Right lobe of liver (tissue), 6 donors: ENCODE data around the gene RB1. TPM values are rescaled to one million over a fixed set of nuclear protein-coding genes. Genes with fewer than 3 reads are reported as not detected.
"Not testable (repeated sequence)": the region's sequence is repeated elsewhere in the genome, so short reads cannot be mapped to it uniquely, and the experiment has no call there.

ENCODE experiments used
- ATAC-seq, 4 donors: fragments of 200-7000 bp; cut with Tn5 transposase; one replicate each; pipeline ENCODE4 v1.9.1; 2020; ENCODE audit warnings: mild to moderate bottlenecking in 4 of 4, moderate library complexity in 4 of 4
- DNase-seq, 3 donors: peaks; one replicate each; pipeline ENCODE4 v3.0.0-alpha.2; 2020
- H3K27ac ChIP-seq, 3 donors: fragments of 200-600 bp; one replicate each; pipeline ENCODE4 v1.8.0; 2022
- H3K27me3 ChIP-seq, 2 donors: fragments of 200-600 bp; one replicate each; pipeline ENCODE4 v1.8.0; 2022
- H3K36me3 ChIP-seq, 4 donors: fragments of 200-600 bp; sonication (generic) in 1 of 4; one replicate each; pipeline versions ENCODE4 v1.5.1 to v1.8.0; 2017 to 2022; ENCODE audit warnings: control low read depth in 1 of 4
- H3K4me1 ChIP-seq, 4 donors: fragments of 200-600 bp; sonication (generic) in 1 of 4; one replicate each; pipeline versions ENCODE4 v1.5.1 to v1.8.0; 2017 to 2022; ENCODE audit warnings: control low read depth in 1 of 4
- H3K4me3 ChIP-seq, 3 donors: fragments of 200-600 bp; one replicate each; pipeline ENCODE4 v1.8.0; 2022
- H3K9me3 ChIP-seq, 4 donors: fragments of 200-600 bp; sonication (generic) in 1 of 4; one replicate each; pipeline versions ENCODE4 v1.5.1 to v1.8.0; 2017 to 2022; ENCODE audit warnings: control low read depth in 1 of 4
- CTCF ChIP-seq, 4 donors: fragments of 200-600 bp in 3 of 4; fragments of 450-650 bp in 1 of 4; IDR thresholded peaks; one replicate each; pipeline versions ENCODE4 v1.5.1 to v1.8.0; 2016 to 2022; ENCODE audit warnings: antibody characterized with exemption in 4 of 4, mild to moderate bottlenecking in 2 of 4
- POLR2A ChIP-seq: fragments of 450-650 bp; IDR thresholded peaks from one replicate; pipeline ENCODE4 v1.6.1; 2017; ENCODE audit warnings: antibody characterized with exemption, mild to moderate bottlenecking
- WGBS: methylation state at CpG from one replicate; pipeline ENCODE4 v1.1.6; 2018; ENCODE audit warnings: low coverage, low lambda C conversion rate; ENCODE audit not compliant: insufficient coverage; ENCODE audit errors: missing lambda C conversion rate; 5-methylcytosine and 5-hydroxymethylcytosine counted together
- intact Hi-C, 2 donors: fragments of 100-400 bp; cut with DNase I; formaldehyde crosslinking; loops; one replicate each; pipeline versions ENCODE4 v1.11.2 to v1.14.1; 2022
- total RNA-seq, 6 experiments: library from RNA; depleted of rRNA in 2 of 6; stranded (reverse); fragments of >200 nt in 2 of 6; fragmentation: NEBNext Ultra II Directional in 3 of 6; extraction: Animal tissue kit (Norgen Biotek cat#: 25700) in 3 of 6; gene quantifications; one replicate each; pipeline versions ENCODE4 v1.1.0 to v1.2.4, GENCODE V29; 2016 to 2023
- donor health status: DM: no; HTN: yes; CAD: no.
- donor health status: DM: no; HTN: no; CAD: no.
- donor health status: DM: no; HTN: no; CAD: no.
- donor health status: DM: no; HTN: yes; CAD: no.
- donor health status: DM: no; HTN: yes; CAD: no.

RB1 gene
- total RNA-seq, 6 experiments from 2014 or later: 6.2 to 19.4 (median 12.3) TPM

DNA sequence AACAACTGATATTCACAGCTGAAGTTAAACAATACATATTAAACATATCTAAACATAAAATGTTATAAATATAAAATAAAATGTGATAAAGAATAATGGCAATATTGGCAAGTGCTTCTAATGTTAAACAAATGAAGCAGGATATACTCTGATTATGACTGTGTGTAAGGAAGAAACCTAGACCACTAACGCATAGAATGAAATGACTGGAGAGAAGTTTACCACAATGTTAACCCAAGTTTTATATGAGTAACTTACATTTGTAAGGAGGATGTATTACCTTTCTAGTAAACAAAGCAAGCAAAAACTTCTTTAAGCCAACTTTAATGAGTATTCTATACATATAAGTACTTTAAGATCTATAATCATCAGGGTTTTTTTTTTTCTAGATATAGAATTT is 43.0 kb downstream of the RB1 start:
- Histone ChIP-seq H3K9me3 (no peaks in the 10 kb centered on the region), H3K4me3 (no peak overlapping the region), H3K4me1 (no peaks in the 10 kb centered on the region), H3K36me3 (no peaks in the 10 kb centered on the region), H3K27ac (no peak overlapping the region), H3K27me3 (no peaks in the 10 kb centered on the region)
- 100% methylated on average over 1 of the region's 1 CpG for WGBS
- no peak for TF ChIP-seq POLR2A
- no peak for TF ChIP-seq CTCF (IDR thresholded peaks at IDR 0.05)
- no peak for DNase-seq
- no peak for ATAC-seq
- intact Hi-C loops: no loop called here

DNA sequence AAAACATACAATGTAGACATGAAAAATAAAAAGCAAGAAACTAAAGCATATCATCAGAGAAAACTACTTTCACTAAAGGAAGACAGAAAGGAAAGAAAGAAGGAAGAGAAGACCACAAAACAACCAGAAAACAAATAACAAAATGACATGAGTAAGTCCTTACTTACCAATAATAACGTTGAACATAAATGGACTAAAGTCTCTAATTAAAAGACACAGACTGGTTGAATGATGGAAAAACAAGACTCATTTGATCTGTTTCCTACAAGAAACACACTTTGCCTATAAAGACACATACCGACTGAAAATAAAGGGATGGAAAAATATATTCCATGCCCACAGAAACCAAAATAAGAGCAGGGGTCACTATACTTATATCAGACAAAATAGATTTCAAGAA is 46.0 kb downstream of the RB1 start:
- peaks cover 0 to 3% (median 0%) of the 10 kb centered on the region in 4 donors for H3K36me3 ChIP-seq
- no peaks in the 10 kb centered on the region for H3K9me3 ChIP-seq
- intact Hi-C loops: no loop called here
- H3K4me1 ChIP-seq: no peaks in the 10 kb centered on the region
- no peak overlapping the region for H3K27ac ChIP-seq
- TF ChIP-seq CTCF (IDR thresholded peaks at IDR 0.05) (no peak), POLR2A (no peak)
- no peak overlapping the region for H3K4me3 ChIP-seq
- no peak for ATAC-seq
- DNase-seq: no peak
- 96% methylated on average over 2 of the region's 2 CpGs for WGBS
- no peaks in the 10 kb centered on the region for H3K27me3 ChIP-seq

DNA sequence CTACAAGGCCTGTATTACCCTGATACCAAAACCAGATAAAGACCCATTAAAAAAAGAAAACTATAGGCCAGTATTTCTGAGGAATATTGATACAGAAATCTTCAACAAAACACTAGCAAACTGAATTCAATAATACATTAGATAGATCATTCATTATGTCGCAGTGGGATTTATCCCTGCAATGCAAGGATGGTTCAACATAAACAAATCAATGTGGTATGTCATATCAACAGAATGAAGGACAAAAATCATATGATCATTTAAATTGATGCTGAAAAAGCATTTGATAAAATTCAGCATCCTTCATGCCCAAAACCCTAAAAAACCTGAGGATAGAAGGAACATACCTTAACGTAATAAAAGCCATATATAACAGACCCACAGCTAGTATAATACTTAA is 50.0 kb downstream of the RB1 start:
- Histone ChIP-seq H3K4me3 (no peak overlapping the region), H3K36me3 (peaks cover 0 to 3% (median 0%) of the 10 kb centered on the region in 4 donors), H3K4me1 (no peaks in the 10 kb centered on the region), H3K27me3 (no peaks in the 10 kb centered on the region), H3K27ac (no peak overlapping the region), H3K9me3 (no peaks in the 10 kb centered on the region)
- ATAC-seq (no peak), DNase-seq (no peak)
- intact Hi-C loops: no loop called here
- TF ChIP-seq CTCF (IDR thresholded peaks at IDR 0.05): no peak
- no peak for TF ChIP-seq POLR2A
- 89% methylated on average over 2 of the region's 2 CpGs for WGBS

GRCh38 chr13:48355524-48355923 is 52.0 kb downstream of the RB1 start:
- H3K36me3 ChIP-seq, DNase-seq, intact Hi-C loops, H3K27ac ChIP-seq, H3K4me3 ChIP-seq, ATAC-seq, H3K27me3 ChIP-seq, H3K4me1 ChIP-seq, H3K9me3 ChIP-seq: not testable (repeated sequence)
- 89% methylated on average over 2 of the region's 2 CpGs for WGBS

GRCh38 chr13:48356750-48357149 is 53.2 kb downstream of the RB1 start:
- peaks cover 0 to 3% (median 0%) of the 10 kb centered on the region in 4 donors for H3K36me3 ChIP-seq
- H3K4me3 ChIP-seq: no peak overlapping the region
- ATAC-seq (peak in 1 of 4 donors; percentile 18), DNase-seq (no peak)
- H3K27me3 ChIP-seq: no peaks in the 10 kb centered on the region
- TF ChIP-seq POLR2A (no peak), CTCF (IDR thresholded peaks at IDR 0.05) (no peak)
- WGBS: 54% methylated on average over 3 of the region's 3 CpGs
- H3K4me1 ChIP-seq: no peaks in the 10 kb centered on the region
- H3K9me3 ChIP-seq: no peaks in the 10 kb centered on the region
- no peak overlapping the region for H3K27ac ChIP-seq
- intact Hi-C loops: no loop called here
